ENCODE measurements around the gene SKAP2. TPM values are rescaled to one million over a fixed set of nuclear protein-coding genes. Genes with fewer than 3 reads are reported as not detected.

Gene SKAP2
- 8.1 and 11.1 TPM in 2 replicates for total RNA-seq

GRCh38 chr7:26864309-26865093, at the start of gene SKAP2:
Gene SKAP2 (minus strand): TSS chr7:26864590. CDS start chr7:26864429, 161 bp downstream.

Other genes with a start within 250 kb of the SKAP2 start
- 0.38 and 0.54 TPM in 2 replicates for gene HOXA1, start 231.4 kb upstream of the SKAP2 start, total RNA-seq
- gene HOXA2, start 238.1 kb upstream of the SKAP2 start, total RNA-seq = 0.63 and 0.85 TPM in 2 replicates

Data from endothelial cell of coronary artery (primary cell).